C1 segment of cervical spinal cord (tissue), 14 donors: ENCODE results near the gene CCT3.
"Not testable (repeated sequence)": the region's sequence is repeated elsewhere in the genome, so short reads cannot be mapped to it uniquely, and the experiment has no call there.

Experiments
- DNase-seq, 14 donors: peaks; one replicate each; lab custom pipeline; 2025; lab: John Stamatoyannopoulos, UW

CCT3 gene

DNA sequence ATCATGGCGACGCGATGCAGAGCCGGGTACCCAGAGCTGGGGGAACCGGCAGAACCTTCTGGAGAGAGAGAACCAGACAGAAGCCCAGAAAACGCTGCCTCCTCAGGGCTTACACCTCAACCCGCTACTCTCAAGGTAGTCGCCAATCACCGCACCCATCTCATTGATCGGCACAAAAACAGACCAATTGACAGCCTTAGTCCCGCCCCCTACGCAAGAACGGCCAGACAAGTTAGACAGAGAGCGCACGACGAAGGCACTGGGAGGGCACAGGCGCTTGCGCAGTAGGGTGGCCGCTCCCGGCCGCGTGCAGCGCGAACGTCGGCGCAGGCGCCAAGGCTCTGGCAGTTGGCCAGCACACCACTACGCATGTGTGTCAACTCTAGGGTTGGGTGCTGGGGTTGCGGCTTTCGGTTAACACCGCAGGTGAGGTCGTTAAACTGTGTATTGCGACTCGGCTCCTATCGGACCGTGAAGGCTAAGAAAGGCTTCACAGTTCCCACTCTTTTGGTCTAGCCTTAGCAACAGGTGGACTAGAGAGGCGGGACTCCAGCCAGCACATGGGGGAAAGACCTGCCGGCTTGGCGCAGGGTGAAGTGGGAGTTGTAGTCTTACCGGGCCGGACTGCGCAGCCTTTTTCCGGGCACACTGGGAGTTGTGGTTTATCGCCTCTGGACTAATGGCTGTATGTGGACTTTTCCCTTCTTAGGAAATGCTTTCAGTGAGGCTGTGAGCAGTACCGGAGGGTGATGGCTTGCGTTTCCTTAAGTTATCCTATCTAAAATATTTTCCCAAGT lies at the start of gene CCT3, which contains the start of gene TSACC:
Gene CCT3, minus strand, starts transcription at position 113 of the 797 bp plus-strand sequence. Its CDS starts 108 bp downstream, at position 5.
Gene TSACC, plus strand, starts transcription at position 347 of the 797 bp plus-strand sequence. CDS start 1,232 bp downstream, outside the sequence.
- peak; percentile 85 to 100 (median 99) for DNase-seq

DNA sequence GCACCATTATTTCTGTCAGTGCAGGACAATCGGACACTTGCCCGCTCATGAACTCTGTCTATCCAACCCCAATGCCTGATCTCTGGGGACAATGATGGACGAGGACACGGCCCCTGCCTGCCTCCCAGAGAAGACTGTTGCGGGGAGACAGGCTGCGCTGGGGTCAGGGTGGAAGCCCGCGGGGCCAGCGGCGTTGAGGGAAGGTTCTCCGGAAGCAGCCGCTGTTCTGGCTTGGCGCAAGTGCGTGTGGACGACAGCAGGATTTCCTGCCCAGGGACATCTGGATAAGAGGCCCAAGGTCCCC lies 49.7 kb upstream of the CCT3 start:
- peak in 1 of 14 donors; percentile 70 for DNase-seq

DNA sequence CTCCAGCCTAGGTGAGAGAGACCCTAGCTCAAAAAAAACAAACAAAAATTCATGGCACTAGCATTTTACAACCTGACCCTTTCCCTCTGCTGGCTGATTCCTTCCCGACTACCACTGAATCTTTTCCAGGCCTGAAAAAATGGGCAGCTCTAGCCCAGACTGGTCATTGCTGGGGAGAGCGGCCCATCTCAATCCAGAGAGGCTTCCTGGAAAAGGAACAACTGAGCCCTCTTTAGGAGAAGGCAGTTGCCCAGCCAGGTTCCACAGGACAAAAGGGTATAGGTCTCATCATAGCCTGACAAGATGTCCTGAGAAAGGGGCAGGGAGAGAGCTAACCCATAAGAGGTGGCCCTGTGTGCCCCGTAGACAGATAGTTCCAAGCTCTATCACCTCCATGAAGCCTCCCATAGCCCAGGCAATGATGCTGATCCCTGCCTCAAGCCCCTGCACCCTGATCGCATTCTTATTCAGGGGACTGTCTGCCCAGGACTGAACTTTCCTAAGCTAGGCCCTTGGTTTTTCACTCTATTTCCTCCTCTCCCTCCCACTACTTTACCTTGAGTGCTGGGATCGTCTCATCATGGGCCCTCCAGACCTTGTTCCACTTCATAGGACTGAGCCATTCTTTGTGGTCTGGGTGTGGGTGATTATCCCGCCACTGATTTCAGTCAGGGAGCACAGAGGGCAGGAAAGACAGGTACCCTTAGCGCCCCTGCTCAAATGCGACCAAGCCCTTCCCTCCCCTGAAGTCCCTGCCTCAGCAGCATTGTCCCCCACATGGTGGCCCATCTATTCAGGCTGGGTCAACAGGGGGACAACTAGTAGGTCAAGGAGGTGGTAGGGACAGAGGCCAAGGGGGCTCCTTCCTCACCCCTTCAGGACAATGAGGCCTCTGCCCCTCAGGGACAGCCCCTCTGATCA lies 49.1 kb upstream of the CCT3 start:
- DNase-seq, result peak in 1 of 14 donors; percentile 46

DNA sequence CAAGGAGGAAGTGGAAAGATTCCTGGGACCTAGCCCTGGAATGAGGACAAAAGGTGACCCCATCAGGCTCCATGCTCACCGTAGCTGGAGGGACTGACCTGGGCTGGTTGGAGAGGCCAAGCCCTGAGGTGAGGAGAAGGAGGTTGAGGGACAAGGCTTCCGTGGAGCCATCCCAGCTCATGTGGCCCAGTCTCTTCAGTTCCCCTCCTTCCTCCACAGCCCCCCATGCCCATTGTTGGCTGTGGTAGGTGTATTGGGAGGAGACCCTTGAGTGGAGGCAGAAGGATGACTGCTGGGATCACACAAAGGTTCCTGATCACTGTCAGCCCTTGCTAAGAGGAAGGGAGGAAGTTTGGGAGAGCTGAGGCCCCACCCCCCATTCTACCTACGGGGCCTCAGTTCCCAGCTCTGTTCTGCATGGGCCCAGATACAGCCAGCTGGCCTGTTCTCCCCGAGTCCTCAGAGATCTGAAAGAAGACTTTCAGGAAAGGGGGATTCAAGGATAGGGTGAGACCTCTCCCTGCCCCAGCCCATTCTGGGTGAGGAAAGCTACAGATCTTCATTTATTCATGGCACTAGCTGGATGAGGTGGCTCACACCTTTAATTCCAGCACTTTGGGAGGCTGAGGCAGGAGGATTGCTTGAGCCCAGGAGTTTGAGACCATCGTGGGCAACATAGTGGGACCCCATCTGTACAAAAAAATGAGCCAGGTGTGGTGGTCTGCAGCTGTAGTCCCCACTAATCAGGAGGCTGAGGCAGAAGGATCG lies 48.2 kb upstream of the CCT3 start:
- peak in 1 of 14 donors; percentile 38 for DNase-seq

DNA sequence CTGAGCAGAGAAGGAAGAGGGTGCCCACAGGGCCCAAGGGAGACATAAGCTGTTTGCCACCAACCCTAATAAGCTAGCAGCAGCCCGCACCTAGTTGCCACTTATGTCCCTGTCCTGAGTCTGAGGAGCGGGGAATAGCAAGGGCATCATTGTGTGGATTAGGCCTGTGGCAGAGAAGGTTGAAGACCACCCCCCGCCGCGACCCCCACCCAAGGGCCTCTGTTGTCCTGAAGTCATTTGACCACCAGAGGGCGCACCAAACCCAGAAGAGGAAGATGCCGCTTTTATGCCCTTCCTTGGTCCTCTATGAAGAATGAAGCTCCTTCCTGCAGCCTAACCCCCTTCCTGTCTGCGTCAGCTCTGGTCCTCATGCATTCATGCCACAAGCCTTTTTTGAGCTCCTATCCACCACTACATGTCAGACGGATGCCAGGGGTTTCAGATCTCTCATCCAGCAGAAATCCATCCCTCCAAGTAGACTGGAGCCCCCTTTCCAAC lies 47.5 kb upstream of the CCT3 start:
- peak in 11 of 14 donors; percentile 43 to 81 (median 63) for DNase-seq

DNA sequence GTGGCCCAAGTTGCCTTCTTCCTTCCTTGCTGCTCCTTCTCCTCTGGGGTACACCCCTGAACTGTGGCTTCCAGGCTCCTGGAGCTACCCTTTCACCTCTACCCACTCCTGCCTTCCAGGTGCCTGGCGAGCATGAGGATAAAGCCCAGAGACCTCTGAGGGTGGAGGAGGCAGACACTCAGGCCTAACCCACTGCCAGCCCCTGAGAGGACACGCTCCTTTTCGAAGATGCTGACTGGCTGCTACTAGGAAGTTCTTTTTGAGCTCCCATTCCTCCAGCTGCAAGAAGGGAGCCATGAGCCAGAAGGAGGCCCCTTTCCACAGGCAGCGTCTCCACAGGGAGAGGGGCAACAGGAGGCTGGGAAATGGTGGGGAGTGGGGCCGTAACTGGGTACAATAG lies 46.6 kb upstream of the CCT3 start:
- DNase-seq, result no peak

DNA sequence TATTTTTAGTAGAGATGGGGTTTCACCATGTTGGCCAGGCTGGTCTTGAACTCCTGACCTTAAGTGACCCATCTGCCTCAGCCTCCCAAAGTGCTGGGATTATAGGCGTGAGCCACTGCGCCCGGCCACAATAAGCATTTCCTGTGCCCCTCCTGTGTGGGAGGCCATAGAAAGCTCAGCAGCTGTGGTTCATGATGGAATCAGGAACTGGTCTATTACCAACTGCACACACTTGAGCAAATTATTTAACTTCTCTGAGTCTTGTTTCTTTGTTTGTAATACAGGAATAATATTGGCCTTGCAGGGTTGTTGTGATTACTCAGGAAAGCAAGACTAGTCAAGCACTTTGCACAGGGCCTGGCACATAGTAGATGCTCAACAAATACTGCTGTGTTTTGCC lies 45.9 kb upstream of the CCT3 start:
- DNase-seq, result no peak

DNA sequence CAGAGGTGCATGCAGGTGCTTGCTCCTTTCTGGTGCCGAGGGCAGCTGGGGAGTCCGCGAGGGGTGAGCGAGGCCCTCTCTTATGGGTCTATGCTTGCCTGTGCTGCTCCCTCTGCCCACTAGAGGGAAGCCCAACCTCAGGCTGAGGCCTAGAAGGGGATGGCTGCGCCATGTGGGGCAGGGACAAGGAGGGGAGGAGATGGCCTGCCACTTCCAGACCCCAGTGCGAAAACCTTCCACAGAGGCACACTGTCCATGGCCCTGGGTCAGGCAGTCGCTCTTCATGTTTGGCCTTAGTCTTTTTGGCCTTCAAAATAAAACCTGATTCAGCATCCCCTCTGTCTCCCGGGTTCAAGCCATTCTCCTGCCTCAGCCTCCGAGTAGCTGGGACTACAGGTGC lies 44.9 kb upstream of the CCT3 start:
- DNase-seq, result peak in 12 of 14 donors; percentile 15 to 70 (median 44)

DNA sequence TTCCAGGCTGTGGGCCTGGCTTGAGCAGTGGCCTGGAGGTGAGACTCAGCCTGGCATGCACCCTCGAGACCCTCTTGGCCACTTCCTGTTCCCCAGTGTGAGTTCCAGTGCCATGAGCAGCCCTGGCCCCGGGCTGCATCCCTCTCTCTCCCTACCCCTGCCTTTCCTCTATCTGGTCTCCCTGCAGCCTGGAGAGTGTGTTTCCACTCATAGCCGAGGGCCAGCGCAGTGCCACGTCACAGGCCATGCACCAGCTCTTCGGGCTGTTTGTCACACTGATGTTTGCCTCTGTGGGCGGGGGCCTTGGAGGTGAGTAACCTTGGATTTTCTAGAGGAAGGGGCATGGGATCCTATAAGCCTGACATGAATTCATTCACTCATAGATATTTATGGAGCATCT lies 44.5 kb upstream of the CCT3 start:
- no peak for DNase-seq

DNA sequence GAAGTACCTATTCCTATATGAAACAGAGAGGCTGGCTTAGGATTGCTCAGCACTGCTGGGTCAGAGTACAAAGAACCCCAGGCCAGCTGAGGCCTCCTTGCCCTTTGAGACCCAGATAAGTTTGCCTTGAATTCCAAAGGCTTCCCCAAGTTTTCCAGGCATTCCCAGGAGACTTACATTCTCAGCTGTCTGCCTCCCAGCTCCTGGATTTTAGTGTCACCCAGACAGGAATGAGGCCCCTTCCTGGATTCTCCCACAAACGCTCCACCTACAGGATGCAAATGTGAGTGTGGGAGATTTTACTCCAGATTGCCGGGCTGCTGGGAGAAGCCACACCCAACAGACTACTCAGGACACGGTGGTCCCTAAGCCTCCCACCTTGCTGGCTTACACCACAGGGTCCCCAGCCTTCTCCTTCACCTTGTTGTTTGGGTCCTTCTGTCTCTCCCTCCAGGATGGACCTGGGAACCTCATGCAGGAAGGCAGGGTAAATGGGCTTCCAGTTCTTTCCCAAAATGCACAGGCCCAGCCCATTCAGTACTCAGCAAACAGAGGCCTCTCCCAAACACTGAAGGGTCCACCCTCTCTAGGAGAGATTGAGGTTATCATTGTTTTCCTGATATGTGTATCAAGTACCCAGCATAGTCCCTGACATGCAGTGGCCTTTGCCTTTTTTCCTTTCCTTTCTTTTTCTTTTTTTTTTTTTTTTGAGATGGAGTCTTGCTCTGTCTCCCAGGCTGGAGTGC lies 41.5 kb upstream of the CCT3 start:
- DNase-seq, result no peak

DNA sequence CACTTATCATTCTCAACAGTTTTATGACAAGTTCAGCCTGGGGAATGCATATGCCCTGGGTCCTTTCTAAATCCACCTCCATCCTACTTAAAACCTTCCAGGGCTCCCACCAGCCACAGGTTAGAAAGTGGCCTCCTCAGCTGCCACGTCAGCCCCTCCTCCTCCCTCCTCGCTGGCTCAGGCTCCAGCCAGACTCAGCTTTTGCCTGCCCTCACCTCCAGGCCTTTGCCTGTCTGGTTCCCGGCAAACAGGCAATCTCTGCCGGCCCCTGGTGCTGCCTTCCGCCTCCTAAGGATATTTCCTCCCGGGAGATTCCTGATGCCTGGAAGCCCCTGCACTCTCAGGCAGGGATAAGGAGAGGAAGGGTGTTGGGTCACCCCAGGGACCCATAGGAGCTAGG lies 40.5 kb upstream of the CCT3 start:
- DNase-seq, result peak in 1 of 14 donors; percentile 21

DNA sequence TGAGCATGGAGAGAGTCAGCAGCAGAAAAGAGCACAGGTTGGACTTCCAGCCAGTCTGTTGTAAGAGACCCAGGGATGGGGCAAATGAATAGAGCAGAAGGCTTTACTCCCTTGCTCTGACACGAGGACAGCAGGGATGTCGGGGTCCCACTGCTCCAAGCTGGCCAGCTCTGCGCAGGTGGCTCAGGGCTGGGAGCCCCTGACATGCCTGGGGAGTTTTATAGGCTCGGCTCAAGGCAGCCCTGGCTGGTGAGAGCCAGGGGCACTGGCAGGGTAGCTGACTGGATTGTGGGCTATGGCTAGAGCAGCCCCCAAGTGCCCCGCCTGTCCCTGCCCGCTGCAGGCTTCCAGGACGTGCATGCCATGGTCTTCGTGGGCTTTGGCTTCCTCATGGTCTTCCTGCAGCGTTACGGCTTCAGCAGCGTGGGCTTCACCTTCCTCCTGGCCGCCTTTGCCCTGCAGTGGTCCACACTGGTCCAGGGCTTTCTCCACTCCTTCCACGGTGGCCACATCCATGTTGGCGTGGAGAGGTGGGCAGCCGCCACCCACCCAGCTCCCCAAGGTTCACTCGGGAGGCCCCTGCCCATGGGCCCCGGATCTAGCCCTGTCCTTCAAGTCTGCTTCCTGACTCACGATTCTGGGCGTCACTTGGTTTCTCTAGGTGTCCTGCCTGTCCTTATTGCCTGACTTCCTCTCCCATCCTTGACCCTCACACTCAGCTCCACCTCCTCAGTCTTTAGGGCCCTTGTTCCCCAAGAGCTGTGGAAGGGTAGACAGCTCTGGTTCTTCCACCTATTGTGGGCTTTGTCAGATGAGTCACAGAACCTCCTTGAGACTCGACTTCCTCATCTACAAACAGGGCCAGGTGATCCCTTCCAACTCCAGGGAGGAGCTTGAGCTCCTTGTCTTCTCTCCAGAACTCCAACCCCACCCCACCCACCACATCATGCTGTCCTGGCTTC lies 39.1 kb upstream of the CCT3 start:
- no peak for DNase-seq

DNA sequence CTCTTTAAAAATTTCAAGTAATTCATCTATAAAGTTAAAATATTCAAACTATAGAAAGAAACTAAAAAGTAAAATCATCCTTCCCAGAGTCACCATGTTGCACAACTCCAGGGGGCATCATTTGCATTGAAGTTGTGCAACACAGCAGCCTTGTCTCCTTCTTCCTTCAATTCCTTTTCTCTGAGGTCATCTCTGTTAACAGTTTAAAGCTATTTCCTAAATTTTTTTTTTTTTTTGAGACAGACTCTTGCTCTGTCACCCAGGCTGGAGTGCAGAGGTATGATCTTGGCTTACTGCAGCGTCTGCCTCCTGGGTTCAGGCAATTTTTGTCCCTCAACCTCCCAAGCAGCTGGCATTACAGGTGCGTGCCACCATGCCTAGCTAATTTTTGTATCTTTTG lies 38.1 kb upstream of the CCT3 start:
- no peak for DNase-seq

DNA sequence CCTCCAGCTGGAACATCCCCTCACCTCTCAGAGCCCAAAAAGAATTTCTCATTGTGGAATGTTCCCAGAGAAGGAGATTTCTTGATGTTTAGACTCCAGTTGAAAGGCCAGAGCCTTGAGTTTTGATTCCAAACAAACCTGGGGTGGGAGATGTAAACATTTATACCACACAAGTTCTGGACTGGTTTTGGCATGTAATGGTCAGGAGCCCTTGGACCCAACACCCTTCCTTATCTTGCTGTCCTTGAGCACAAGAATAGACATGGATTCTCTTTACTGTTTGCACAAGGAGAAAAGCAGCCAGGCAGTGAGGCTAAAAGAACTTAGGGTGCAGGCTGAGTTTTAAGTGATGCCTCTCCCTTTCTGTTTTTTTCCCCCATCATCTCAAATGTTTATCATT lies 35.5 kb upstream of the CCT3 start:
- DNase-seq, result no peak

DNA sequence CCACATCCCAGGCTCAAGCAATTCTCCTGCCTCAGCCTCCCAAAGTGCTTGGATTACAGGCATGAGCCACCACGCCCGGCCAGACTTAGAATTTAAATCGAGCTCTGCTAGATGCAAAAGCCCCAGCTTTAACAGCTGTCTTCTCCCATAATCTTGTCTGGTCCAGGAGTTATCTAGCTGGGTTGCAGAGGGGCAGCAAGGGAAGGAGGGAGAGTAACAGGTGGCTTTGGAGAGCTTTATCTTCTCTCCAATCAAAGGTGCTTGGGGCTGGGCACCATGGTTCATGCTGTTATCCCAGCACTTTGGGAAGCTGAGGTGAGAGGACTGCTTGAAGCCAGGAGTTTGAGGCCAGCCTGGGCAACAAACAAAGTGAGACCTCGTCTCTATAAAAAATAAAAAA lies 34.8 kb upstream of the CCT3 start:
- no peak for DNase-seq

DNA sequence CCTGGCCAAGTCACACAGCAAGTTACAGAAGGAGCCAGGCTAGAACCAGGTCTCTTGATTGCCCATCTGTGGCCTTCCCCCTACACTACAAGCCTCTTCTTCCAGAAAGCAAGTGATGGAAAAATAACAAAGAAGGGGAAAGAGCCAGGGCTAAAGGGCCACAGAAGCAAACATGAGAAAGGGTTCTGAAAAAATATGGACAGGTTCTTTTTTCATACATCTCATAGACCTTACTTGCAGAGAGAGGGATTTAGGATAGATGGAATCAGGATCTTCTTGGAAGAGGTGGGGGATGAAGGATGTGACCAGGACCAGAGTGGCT lies 34.1 kb upstream of the CCT3 start:
- DNase-seq, result no peak

DNA sequence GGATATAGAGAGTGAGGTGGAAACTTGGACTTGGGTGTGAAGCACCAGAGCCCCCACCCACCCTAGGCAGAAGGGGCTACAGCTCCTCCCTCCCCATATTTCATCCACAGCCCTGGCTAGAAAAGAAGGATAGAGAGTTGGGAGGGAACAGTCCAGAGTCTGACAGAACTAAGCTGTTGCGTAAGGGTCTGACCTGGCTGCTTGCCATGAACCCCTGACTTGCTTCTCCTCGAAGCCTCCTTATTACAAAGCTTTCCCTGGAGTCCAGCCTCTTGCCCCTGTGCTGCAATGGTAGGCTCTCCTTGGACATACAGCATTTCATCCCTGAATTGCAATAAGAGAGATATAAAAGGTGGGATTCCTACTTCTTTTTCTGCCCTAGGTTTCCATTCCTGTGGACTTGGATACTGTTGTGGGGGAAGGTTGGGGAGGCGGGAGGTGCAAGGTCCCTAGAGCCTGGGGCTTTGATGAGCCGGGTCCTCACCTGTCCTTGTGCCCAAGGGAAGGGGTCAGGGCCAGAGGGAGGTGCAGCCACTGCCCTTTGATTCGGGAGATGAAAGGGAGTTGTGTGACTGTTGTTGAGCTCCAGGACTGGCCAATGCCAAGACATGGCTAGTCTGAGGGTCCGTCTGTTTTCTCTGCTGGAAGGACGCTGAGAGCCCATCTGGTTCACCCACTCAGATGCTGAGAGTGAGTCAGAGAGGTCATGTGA lies 33.6 kb upstream of the CCT3 start:
- DNase-seq, result peak in 1 of 14 donors; percentile 86

DNA sequence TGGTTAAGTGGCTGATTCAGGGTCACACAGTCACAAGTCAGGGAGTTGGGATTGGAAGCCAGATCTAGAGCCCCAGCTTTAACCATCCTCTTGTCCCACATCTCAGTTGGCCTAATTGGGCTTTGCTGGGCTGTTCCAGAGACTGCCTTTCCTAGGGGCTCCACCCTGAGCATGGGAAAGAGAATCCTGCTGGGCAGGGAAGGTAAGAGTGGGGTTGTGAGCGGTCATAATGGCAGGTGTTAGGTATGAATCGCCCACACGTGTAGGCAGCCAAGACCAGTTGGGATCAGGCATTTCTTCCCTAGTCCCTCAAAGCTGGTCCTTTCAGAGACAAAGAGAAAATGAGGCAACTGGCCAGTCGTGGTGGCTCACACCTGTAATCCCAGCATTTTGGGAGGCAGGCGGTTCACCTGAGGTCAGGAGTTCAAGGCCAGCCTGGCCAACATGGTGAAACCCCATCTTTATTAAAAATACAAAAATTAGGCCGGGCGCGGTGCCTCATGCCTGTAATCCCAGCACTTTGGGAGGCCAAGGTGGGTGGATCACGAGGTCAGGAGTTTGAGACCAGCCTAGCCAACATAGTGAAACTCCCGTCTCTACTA lies 31.7 kb upstream of the CCT3 start:
- not testable (repeated sequence) for DNase-seq
